GM21360 (cell line): ENCODE data around the gene NRAS.
A peak's percentile ranks its signal among the peaks of the same experiment; 100 is the strongest.

Experiments
- ATAC-seq: cut with Tn5 transposase; IDR thresholded peaks from one replicate; pipeline ENCODE4 v1.9.1; 2021; ENCODE audit warnings: mild to moderate bottlenecking, moderate library complexity; ENCODE audit not compliant: unreplicated experiment

NRAS gene

GRCh38 chr1:114728553-114728952, 12.0 kb upstream of the NRAS start:
- no peak for ATAC-seq

- no peak for ATAC-seq
These were observed 8.7 kb upstream of the NRAS start for GRCh38 chr1:114725230-114725629.

GRCh38 chr1:114723915-114724314, 7.3 kb upstream of the NRAS start:
- ATAC-seq, result no peak

GRCh38 chr1:114723457-114723856, 6.9 kb upstream of the NRAS start:
- no peak for ATAC-seq

GRCh38 chr1:114720492-114720891, 3.9 kb upstream of the NRAS start:
- ATAC-seq, result no peak

- no peak for ATAC-seq
These were observed 2.8 kb upstream of the NRAS start for GRCh38 chr1:114719424-114719787.

- ATAC-seq, result no peak
These were observed 2.3 kb upstream of the NRAS start for GRCh38 chr1:114718661-114719423.

- ATAC-seq, result peak; percentile 1
These were observed 643 bp downstream of the NRAS start for GRCh38 chr1:114715952-114716303.

- no peak for ATAC-seq
These were observed 3.6 kb downstream of the NRAS start for GRCh38 chr1:114712977-114713376.

- ATAC-seq, result no peak
These were observed 6.2 kb downstream of the NRAS start for GRCh38 chr1:114710360-114710759.

- no peak for ATAC-seq
These were observed 9.0 kb downstream of the NRAS start for GRCh38 chr1:114707604-114708003.

GRCh38 chr1:114703242-114703641, 13.3 kb downstream of the NRAS start:
- ATAC-seq, result no peak

GRCh38 chr1:114702737-114703136, 13.8 kb downstream of the NRAS start:
- ATAC-seq, result no peak

GRCh38 chr1:114701931-114702330, 14.6 kb downstream of the NRAS start:
- no peak for ATAC-seq

GRCh38 chr1:114700036-114700600, 16.5 kb downstream of the NRAS start:
- ATAC-seq, result no peak

GRCh38 chr1:114696810-114697209, 19.8 kb downstream of the NRAS start:
- no peak for ATAC-seq

- ATAC-seq, result no peak
These were observed 21.0 kb downstream of the NRAS start, which contains the start of gene AMPD1 for GRCh38 chr1:114695430-114696058. Gene AMPD1 (minus strand): TSS chr1:114695546. CDS start chr1:114695471, 75 bp downstream.

- ATAC-seq, result no peak
These were observed 21.8 kb downstream of the NRAS start for GRCh38 chr1:114694540-114695310.

- no peak for ATAC-seq
These were observed 23.6 kb downstream of the NRAS start for GRCh38 chr1:114692947-114693346.

- no peak for ATAC-seq
These were observed 25.5 kb downstream of the NRAS start for GRCh38 chr1:114691061-114691460.

- ATAC-seq, result no peak
These were observed 26.4 kb downstream of the NRAS start for GRCh38 chr1:114690148-114690547.

- ATAC-seq, result no peak
These were observed 28.0 kb downstream of the NRAS start for GRCh38 chr1:114688526-114688925.
